Measurements from ENCODE around the gene KCNMA1.

The KCNMA1 gene

GRCh38 chr10:77042706-77043419 is 594.7 kb downstream of the KCNMA1 start:
- in situ Hi-C loops (cut with HindIII; ENCODE audit: low sequenced_read_pairs), result no loop called here
- no peak for DNase-seq (ENCODE audit: low read depth, low spot score)
- H3K4me3 ChIP-seq (ENCODE audit: low read depth, low read length), result no peak overlapping the region
- no peak for TF ChIP-seq CTCF (IDR thresholded peaks at IDR 0.05; ENCODE audit: low read depth, low read length)

GRCh38 chr10:77041636-77042258 is 595.9 kb downstream of the KCNMA1 start:
- in situ Hi-C loops (cut with HindIII; ENCODE audit: low sequenced_read_pairs), result no loop called here
- no peak overlapping the region for H3K4me3 ChIP-seq (ENCODE audit: low read depth, low read length)
- no peak for DNase-seq (ENCODE audit: low read depth, low spot score)
- no peak for TF ChIP-seq CTCF (IDR thresholded peaks at IDR 0.05; ENCODE audit: low read depth, low read length)

- TF ChIP-seq CTCF (IDR thresholded peaks at IDR 0.05; ENCODE audit: low read depth, low read length), result no peak
- no peak overlapping the region for H3K4me3 ChIP-seq (ENCODE audit: low read depth, low read length)
- DNase-seq (ENCODE audit: low read depth, low spot score), result no peak
- in situ Hi-C loops (cut with HindIII; ENCODE audit: low sequenced_read_pairs), result no loop called here
Observed at GRCh38 chr10:77038407-77038806, 599.2 kb downstream of the KCNMA1 start.

- no peak for DNase-seq (ENCODE audit: low read depth, low spot score)
- TF ChIP-seq CTCF (IDR thresholded peaks at IDR 0.05; ENCODE audit: low read depth, low read length), result no peak
- in situ Hi-C loops (cut with HindIII; ENCODE audit: low sequenced_read_pairs), result no loop called here
- H3K4me3 ChIP-seq (ENCODE audit: low read depth, low read length), result no peak overlapping the region
Observed at GRCh38 chr10:77037735-77038403, 599.7 kb downstream of the KCNMA1 start.

GRCh38 chr10:77036993-77037734 is 600.4 kb downstream of the KCNMA1 start:
- peak; percentile 15 for DNase-seq (ENCODE audit: low read depth, low spot score)
- in situ Hi-C loops (cut with HindIII; ENCODE audit: low sequenced_read_pairs), result no loop called here
- TF ChIP-seq CTCF (IDR thresholded peaks at IDR 0.05; ENCODE audit: low read depth, low read length), result peak; percentile 66
- H3K4me3 ChIP-seq (ENCODE audit: low read depth, low read length), result no peak overlapping the region

GRCh38 chr10:77036276-77036675 is 601.3 kb downstream of the KCNMA1 start:
- no peak overlapping the region for H3K4me3 ChIP-seq (ENCODE audit: low read depth, low read length)
- no peak for DNase-seq (ENCODE audit: low read depth, low spot score)
- TF ChIP-seq CTCF (IDR thresholded peaks at IDR 0.05; ENCODE audit: low read depth, low read length), result no peak
- in situ Hi-C loops (cut with HindIII; ENCODE audit: low sequenced_read_pairs), result no loop called here
